GM23338 (cell line): ENCODE results near the gene LRP1B. TPM values are rescaled to one million over a fixed set of nuclear protein-coding genes. Genes with fewer than 3 reads are reported as not detected.

Source experiments
- ATAC-seq: fragments of 200-7000 bp; cut with Tn5 transposase; 3 replicates; pipeline ENCODE4 v1.9.1; 2020
- DNase-seq: peaks from one replicate; pipeline ENCODE4 v3.0.0-alpha.2; 2015; ENCODE audit warnings: low spot score
- H2AFZ ChIP-seq: fragments of 200-600 bp; sonication (generic); 2 replicates; pipeline ENCODE4 v1.8.0; 2016; ENCODE audit warnings: antibody characterized with exemption, mild to moderate bottlenecking, moderate library complexity
- H3F3A ChIP-seq: fragments of 200-600 bp; sonication (generic); replicated peaks from 2 replicates; pipeline ENCODE4 v1.8.0; 2017; ENCODE audit warnings: antibody characterized with exemption, mixed run types, low read depth
- H3K27ac ChIP-seq: fragments of 200-600 bp; sonication (generic); 2 replicates; pipeline ENCODE4 v1.6.1; 2016; ENCODE audit warnings: low read depth
- H3K27me3 ChIP-seq: fragments of 200-600 bp; sonication (generic); 2 replicates; pipeline ENCODE4 v1.8.0; 2016; ENCODE audit warnings: mild to moderate bottlenecking, mixed run types, moderate library complexity; ENCODE audit not compliant: insufficient read depth
- H3K36me3 ChIP-seq: fragments of 200-600 bp; sonication (generic); 2 replicates; pipeline ENCODE4 v1.8.0; 2016; ENCODE audit warnings: mild to moderate bottlenecking; ENCODE audit not compliant: insufficient read depth
- H3K4me1 ChIP-seq: fragments of 200-600 bp; sonication (generic); 2 replicates; pipeline ENCODE4 v1.8.0; 2016; ENCODE audit warnings: mild to moderate bottlenecking, moderate library complexity; ENCODE audit not compliant: insufficient read depth
- H3K4me2 ChIP-seq: fragments of 200-600 bp; sonication (generic); 2 replicates; pipeline ENCODE4 v1.7.1; 2017; ENCODE audit warnings: mixed run types
- H3K4me3 ChIP-seq: fragments of 200-600 bp; sonication (generic); 2 replicates; pipeline ENCODE4 v1.6.1; 2016; ENCODE audit warnings: mixed run types
- H3K79me2 ChIP-seq: fragments of 200-600 bp; sonication (generic); replicated peaks from 2 replicates; pipeline ENCODE4 v1.8.0; 2017; ENCODE audit warnings: mild to moderate bottlenecking; ENCODE audit not compliant: insufficient read depth
- H3K9me2 ChIP-seq: fragments of 200-600 bp; sonication (generic); 2 replicates; pipeline ENCODE4 v1.8.0; 2017; ENCODE audit not compliant: insufficient read depth
- H4K20me1 ChIP-seq: fragments of 200-600 bp; sonication (generic); replicated peaks from 2 replicates; pipeline ENCODE4 v1.8.0; 2017; ENCODE audit warnings: mild to moderate bottlenecking; ENCODE audit not compliant: insufficient read depth
- H3K27ac Mint-ChIP-seq: 2 replicates; pipeline ENCODE4 v1.8.0; 2020; ENCODE audit warnings: inconsistent platforms, mild to moderate bottlenecking, moderate library complexity, mixed read lengths
- H3K27me3 Mint-ChIP-seq: 3 replicates; pipeline ENCODE4 v1.8.0; 2022; ENCODE audit warnings: low read depth, mild to moderate bottlenecking, moderate library complexity, mixed read lengths, inconsistent platforms; ENCODE audit not compliant: insufficient read depth, poor library complexity
- H3K36me3 Mint-ChIP-seq: 3 replicates; pipeline ENCODE4 v1.8.0; 2021; ENCODE audit warnings: low read depth, mild to moderate bottlenecking, inconsistent platforms, moderate library complexity, mixed read lengths
- H3K4me1 Mint-ChIP-seq: 3 replicates; pipeline ENCODE4 v1.8.0; 2020; ENCODE audit warnings: mild to moderate bottlenecking, inconsistent platforms, mixed read lengths
- H3K4me3 Mint-ChIP-seq: 3 replicates; pipeline ENCODE4 v1.8.0; 2021; ENCODE audit warnings: moderate library complexity, mild to moderate bottlenecking, inconsistent platforms, mixed read lengths
- H3K9me3 Mint-ChIP-seq: 3 replicates; pipeline ENCODE4 v1.8.0; 2020; ENCODE audit warnings: moderate library complexity, mild to moderate bottlenecking, inconsistent platforms, mixed read lengths
- CREB1 ChIP-seq: fragments of 250-450 bp; sonication (Bioruptor Pico); IDR thresholded peaks from 2 replicates; pipeline ENCODE4 v1.5.0; 2020; ENCODE audit warnings: low read depth, mild to moderate bottlenecking, moderate library complexity
- CTCF ChIP-seq, 2 experiments: fragments of 200-600 bp in 1 of 2; sonication (generic) in 1 of 2; conservative IDR thresholded peaks; 2 replicates each; pipeline versions ENCODE4 v1.5.1 to v1.6.1; 2016 to 2017; ENCODE audit warnings: antibody characterized with exemption in 2 of 2, low read depth in 2 of 2, mild to moderate bottlenecking in 2 of 2, moderate library complexity in 1 of 2
- EZH2 ChIP-seq: fragments of 200-600 bp; sonication (generic); IDR thresholded peaks from one replicate; pipeline ENCODE4 v1.8.0; 2017; ENCODE audit warnings: antibody characterized with exemption, mild to moderate bottlenecking, low read depth; ENCODE audit not compliant: unreplicated experiment
- EZH2phosphoT487 ChIP-seq: fragments of 200-600 bp; sonication (generic); IDR thresholded peaks from one replicate; pipeline ENCODE4 v1.8.1; 2018; ENCODE audit warnings: antibody characterized with exemption; ENCODE audit not compliant: unreplicated experiment
- REST ChIP-seq: IDR thresholded peaks from one replicate; pipeline ENCODE4 v1.6.1; 2018; ENCODE audit warnings: antibody characterized with exemption; ENCODE audit not compliant: unreplicated experiment
- STAT1 ChIP-seq: IDR thresholded peaks from one replicate; pipeline ENCODE4 v1.6.1; 2016; ENCODE audit warnings: antibody characterized with exemption; ENCODE audit not compliant: unreplicated experiment
- ZNF114 ChIP-seq: fragments of 250-450 bp; sonication (Bioruptor Pico); IDR thresholded peaks from 2 replicates; pipeline ENCODE4 v1.5.0; 2020; ENCODE audit warnings: mild to moderate bottlenecking, moderate library complexity
- ZNF331 ChIP-seq: fragments of 250-450 bp; sonication (Bioruptor Pico); IDR thresholded peaks from 2 replicates; pipeline ENCODE4 v1.5.0; 2020; ENCODE audit warnings: low read depth, mild to moderate bottlenecking, moderate library complexity
- polyA plus RNA-seq: library from polyadenylated mRNA; unstranded; fragments of >200 nt; fragmentation: Nextera tagmentation; extraction: Ambion mirVana; gene quantifications from 2 replicates; pipeline ENCODE4 v1.2.1, GENCODE V29; 2016
- total RNA-seq: library from RNA; depleted of rRNA; stranded (reverse); fragments of >200 nt; shearing (Covaris generic); gene quantifications from 2 replicates; pipeline ENCODE4 v1.2.3, GENCODE V29; 2014
- TF ChIP-seq, protein P1 (sequence below): IDR thresholded peaks from 2 replicates; pipeline ENCODE4 v1.6.1; 2016; ENCODE audit warnings: antibody characterized with exemption

Gene LRP1B
- total and polyA plus RNA-seq, 2 experiments from 2014 or later: 0.15 to 0.97 TPM

GRCh38 chr2:142128105-142128504, 2.7 kb downstream of the LRP1B start:
- peaks cover 39% of the 10 kb centered on the region for H3K27me3 ChIP-seq
- peaks cover 20% of the 10 kb centered on the region for H3K4me1 ChIP-seq
- Mint-ChIP-seq H3K27ac (no peak overlapping the region), H3K27me3 (peaks cover 30% of the 10 kb centered on the region), H3K36me3 (no peaks in the 10 kb centered on the region), H3K4me3 (no peak overlapping the region), H3K9me3 (no peaks in the 10 kb centered on the region), H3K4me1 (peaks cover 23% of the 10 kb centered on the region; the same call in 2 of the 3 replicates)
- H4K20me1 ChIP-seq: no peaks in the 10 kb centered on the region
- TF ChIP-seq CREB1: no peak
- TF ChIP-seq ZNF114 (CRISPR knock-in tag): no peak
- TF ChIP-seq REST: no peak
- TF ChIP-seq ZNF331 (CRISPR knock-in tag): no peak
- no peak for TF ChIP-seq CTCF (conservative IDR thresholded peaks at IDR 0.05; ENCODE audit: low read depth in 2 of 2)
- TF ChIP-seq EZH2phosphoT487: no peak
- TF ChIP-seq EZH2: no peak
- TF ChIP-seq STAT1: no peak
- H3K27ac ChIP-seq: no peak overlapping the region
- ATAC-seq (no peak), DNase-seq (no peak)
- no peaks in the 10 kb centered on the region for H3K9me2 ChIP-seq
- H3K4me3 ChIP-seq: no peak overlapping the region
- no peak overlapping the region for H2AFZ ChIP-seq
- H3K79me2 ChIP-seq: no peaks in the 10 kb centered on the region
- no peaks in the 10 kb centered on the region for H3K36me3 ChIP-seq
- no peaks in the 10 kb centered on the region for H3F3A ChIP-seq
- H3K4me2 ChIP-seq: no peak overlapping the region

GRCh38 chr2:142127248-142127647, 3.6 kb downstream of the LRP1B start:
- Histone ChIP-seq H3K36me3 (no peaks in the 10 kb centered on the region), H3F3A (no peaks in the 10 kb centered on the region), H4K20me1 (no peaks in the 10 kb centered on the region), H3K27ac (no peak overlapping the region), H3K27me3 (peaks cover 39% of the 10 kb centered on the region), H3K4me3 (no peak overlapping the region), H3K9me2 (no peaks in the 10 kb centered on the region), H3K4me1 (peaks cover 17% of the 10 kb centered on the region), H3K79me2 (no peaks in the 10 kb centered on the region), H2AFZ (no peak overlapping the region), H3K4me2 (no peak overlapping the region)
- Mint-ChIP-seq H3K27me3 (peaks cover 30% of the 10 kb centered on the region), H3K9me3 (no peaks in the 10 kb centered on the region), H3K27ac (no peak overlapping the region), H3K4me1 (peaks cover 23% of the 10 kb centered on the region; the same call in 2 of the 3 replicates), H3K36me3 (no peaks in the 10 kb centered on the region), H3K4me3 (no peak overlapping the region)
- ATAC-seq: no peak
- TF ChIP-seq ZNF114 (CRISPR knock-in tag): no peak
- TF ChIP-seq, protein P1, sequence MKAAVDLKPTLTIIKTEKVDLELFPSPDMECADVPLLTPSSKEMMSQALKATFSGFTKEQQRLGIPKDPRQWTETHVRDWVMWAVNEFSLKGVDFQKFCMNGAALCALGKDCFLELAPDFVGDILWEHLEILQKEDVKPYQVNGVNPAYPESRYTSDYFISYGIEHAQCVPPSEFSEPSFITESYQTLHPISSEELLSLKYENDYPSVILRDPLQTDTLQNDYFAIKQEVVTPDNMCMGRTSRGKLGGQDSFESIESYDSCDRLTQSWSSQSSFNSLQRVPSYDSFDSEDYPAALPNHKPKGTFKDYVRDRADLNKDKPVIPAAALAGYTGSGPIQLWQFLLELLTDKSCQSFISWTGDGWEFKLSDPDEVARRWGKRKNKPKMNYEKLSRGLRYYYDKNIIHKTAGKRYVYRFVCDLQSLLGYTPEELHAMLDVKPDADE: no peak
- DNase-seq: no peak
